ENCODE measurements around the gene NCR3LG1.

The NCR3LG1 gene

GRCh38 chr11:17395978-17396377 is 44.4 kb downstream of the NCR3LG1 start:
- DNase-seq = no peak
- TF ChIP-seq CTCF (IDR thresholded peaks at IDR 0.05; ENCODE audit: low read depth, low read length) = no peak
- H3K27ac ChIP-seq = no peak overlapping the region
- peaks cover 17% of the 10 kb centered on the region; the same call in 1 of the 2 replicates for H3K36me3 ChIP-seq
- no peak overlapping the region for H3K4me3 ChIP-seq (ENCODE audit: low read depth, low read length)
- no peaks in the 10 kb centered on the region for H3K9me3 ChIP-seq (ENCODE audit: severe bottlenecking)
- H3K27me3 ChIP-seq (ENCODE audit: insufficient read depth, low read depth, severe bottlenecking) = no peaks in the 10 kb centered on the region

GRCh38 chr11:17396598-17397310 is 45.2 kb downstream of the NCR3LG1 start:
- Histone ChIP-seq H3K4me3 (ENCODE audit: low read depth, low read length) (no peak overlapping the region), H3K9me3 (ENCODE audit: severe bottlenecking) (no peaks in the 10 kb centered on the region), H3K36me3 (peaks cover 17% of the 10 kb centered on the region; the same call in 1 of the 2 replicates), H3K27ac (no peak overlapping the region), H3K27me3 (ENCODE audit: insufficient read depth, low read depth, severe bottlenecking) (no peaks in the 10 kb centered on the region)
- TF ChIP-seq CTCF (IDR thresholded peaks at IDR 0.05; ENCODE audit: low read depth, low read length) = no peak
- DNase-seq = no peak

- Histone ChIP-seq H3K36me3 (peaks cover 17% of the 10 kb centered on the region; the same call in 1 of the 2 replicates), H3K4me3 (ENCODE audit: low read depth, low read length) (no peak overlapping the region), H3K27me3 (ENCODE audit: insufficient read depth, low read depth, severe bottlenecking) (no peaks in the 10 kb centered on the region), H3K9me3 (ENCODE audit: severe bottlenecking) (no peaks in the 10 kb centered on the region), H3K27ac (no peak overlapping the region)
- no peak for TF ChIP-seq CTCF (IDR thresholded peaks at IDR 0.05; ENCODE audit: low read depth, low read length)
- DNase-seq = no peak
Measured at GRCh38 chr11:17397311-17398002, 45.9 kb downstream of the NCR3LG1 start.

GRCh38 chr11:17399236-17399635 is 47.6 kb downstream of the NCR3LG1 start:
- DNase-seq = no peak
- Histone ChIP-seq H3K36me3 (peaks cover 17% of the 10 kb centered on the region; the same call in 1 of the 2 replicates), H3K4me3 (ENCODE audit: low read depth, low read length) (no peak overlapping the region), H3K27me3 (ENCODE audit: insufficient read depth, low read depth, severe bottlenecking) (no peaks in the 10 kb centered on the region), H3K27ac (no peak overlapping the region), H3K9me3 (ENCODE audit: severe bottlenecking) (no peaks in the 10 kb centered on the region)
- no peak for TF ChIP-seq CTCF (IDR thresholded peaks at IDR 0.05; ENCODE audit: low read depth, low read length)

- Histone ChIP-seq H3K36me3 (peaks cover 12% of the 10 kb centered on the region; the same call in 1 of the 2 replicates), H3K27ac (no peak overlapping the region), H3K27me3 (ENCODE audit: insufficient read depth, low read depth, severe bottlenecking) (no peaks in the 10 kb centered on the region), H3K4me3 (ENCODE audit: low read depth, low read length) (no peak overlapping the region), H3K9me3 (ENCODE audit: severe bottlenecking) (no peaks in the 10 kb centered on the region)
- TF ChIP-seq CTCF (IDR thresholded peaks at IDR 0.05; ENCODE audit: low read depth, low read length) = no peak
- DNase-seq = no peak
Measured at GRCh38 chr11:17400048-17400775, 48.6 kb downstream of the NCR3LG1 start.

All from WERI-Rb-1 (cell line).